ENCODE measurements around the gene SMARCC1. TPM values are rescaled to one million over a fixed set of nuclear protein-coding genes. Genes with fewer than 3 reads are reported as not detected.
A peak's percentile ranks its signal among the peaks of the same experiment; 100 is the strongest.
"Not testable (repeated sequence)": the region's sequence is repeated elsewhere in the genome, so short reads cannot be mapped to it uniquely, and the experiment has no call there.

The SMARCC1 gene
- total RNA-seq, 1 experiment from 2014 or later = 168 TPM

DNA sequence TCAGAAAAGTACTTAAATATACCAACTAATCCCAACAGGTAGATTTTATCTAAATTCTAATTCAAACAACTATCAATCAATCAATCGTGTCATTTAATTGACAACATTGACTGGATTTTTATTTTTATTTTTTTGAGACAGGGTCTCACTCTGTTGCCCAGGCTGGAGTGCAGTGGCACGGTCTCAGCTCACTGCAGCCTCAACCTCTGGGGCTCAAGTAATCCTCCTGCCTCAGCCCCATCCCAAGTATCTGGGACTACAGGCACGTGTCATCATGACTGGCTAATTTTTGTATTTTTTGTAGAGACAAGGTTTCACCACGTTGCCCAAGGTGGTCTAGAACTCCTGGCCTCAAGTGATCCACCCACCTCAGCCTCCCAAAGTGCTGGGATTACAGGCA is 64.2 kb downstream of the SMARCC1 start:
- H3K9me2 ChIP-seq (ENCODE audit: insufficient read depth); ATAC-seq; H3K4me2 ChIP-seq (ENCODE audit: low read length); H3K4me3 ChIP-seq (replicated peaks in 1 of 2; ENCODE audit: low read depth in 1 of 2, low read length in 2 of 2); H3K9me3 ChIP-seq (ENCODE audit: control insufficient read depth in 1 of 2, insufficient read depth in 1 of 2, low read depth in 1 of 2, low read length in 2 of 2); H3K27ac ChIP-seq (ENCODE audit: low read depth, low read length); CTCF ChIA-PET; H4K20me1 ChIP-seq (ENCODE audit: insufficient read depth); BruUV-seq (replicated peaks); H3K27me3 ChIP-seq (ENCODE audit: insufficient read depth, low read length); H3K9ac ChIP-seq (ENCODE audit: low read length); POLR2A ChIA-PET; DNase-seq (ENCODE audit: low read depth, low spot score); H2AFZ ChIP-seq (ENCODE audit: low read depth, low read length, poor library complexity, severe bottlenecking); intact Hi-C loops (cut with micrococcal nuclease): not testable (repeated sequence)
- RAD21 ChIA-PET (ENCODE audit: low non-redundant PET in 1 of 2, low total read pairs in 2 of 2, uncharacterized antibody in 2 of 2, unreplicated experiment in 2 of 2) = interaction anchor here in 1 of 2 experiments (0.7 kb wide), 1 partner anchor 85 kb away, joined by 7 read pairs; no protein-coding TSS in a partner anchor
- H3K4me1 ChIP-seq (ENCODE audit: control insufficient read depth in 1 of 2, insufficient read depth in 2 of 2, low read length in 2 of 2) = peaks cover 8 to 26% of the 10 kb centered on the region in 2 experiments; a peak in 3 of 4 replicates
- H3K79me2 ChIP-seq (ENCODE audit: insufficient read depth, low read length) = peaks cover 61% of the 10 kb centered on the region
- peaks cover 5 to 22% of the 10 kb centered on the region in 2 experiments; a peak in 3 of 4 replicates for H3K36me3 ChIP-seq (ENCODE audit: control insufficient read depth in 1 of 2, insufficient read depth in 2 of 2, low read length in 2 of 2)

DNA sequence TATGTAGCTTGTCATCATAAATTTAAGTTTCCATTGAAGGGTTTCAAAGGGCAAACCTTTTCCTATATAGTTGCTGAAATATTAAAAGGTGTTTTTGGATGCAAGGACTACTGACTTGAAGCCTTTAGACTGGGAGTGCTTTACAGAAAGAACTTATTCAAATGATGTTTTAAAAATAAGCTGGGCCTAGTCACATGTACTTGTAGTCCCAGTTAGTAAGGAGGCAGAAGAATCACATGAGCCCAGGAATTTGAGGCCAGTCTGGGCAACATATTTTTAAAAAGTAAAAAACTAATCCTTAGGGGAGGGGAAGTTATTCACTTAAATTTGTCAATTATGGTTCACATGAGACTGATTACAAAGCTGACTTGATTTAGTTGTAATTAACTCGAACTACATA is 65.0 kb downstream of the SMARCC1 start:
- no peak for TF ChIP-seq EZH2 (IDR thresholded peaks at IDR 0.05)
- H3K9me2 ChIP-seq (ENCODE audit: insufficient read depth) = no peaks in the 10 kb centered on the region
- H4K20me1 ChIP-seq (ENCODE audit: insufficient read depth) = no peaks in the 10 kb centered on the region
- ATAC-seq (no peak), DNase-seq (ENCODE audit: low read depth, low spot score) (no peak)
- no peak overlapping the region for H3K27ac ChIP-seq (ENCODE audit: low read depth, low read length)
- H3K9me3 ChIP-seq (ENCODE audit: control insufficient read depth in 1 of 2, insufficient read depth in 1 of 2, low read depth in 1 of 2, low read length in 2 of 2) = no peaks in the 10 kb centered on the region
- H2AFZ ChIP-seq (ENCODE audit: low read depth, low read length, poor library complexity, severe bottlenecking) = no peak overlapping the region
- no peak overlapping the region for H3K9ac ChIP-seq (ENCODE audit: low read length)
- H3K36me3 ChIP-seq (ENCODE audit: control insufficient read depth in 1 of 2, insufficient read depth in 2 of 2, low read length in 2 of 2) = peaks cover 8 to 25% of the 10 kb centered on the region in 2 experiments; a peak in 3 of 4 replicates
- no TSS peak for BruUV-seq (replicated peaks)
- peaks cover 8 to 26% of the 10 kb centered on the region in 2 experiments; a peak in 3 of 4 replicates for H3K4me1 ChIP-seq (ENCODE audit: control insufficient read depth in 1 of 2, insufficient read depth in 2 of 2, low read length in 2 of 2)
- intact Hi-C loops (cut with micrococcal nuclease) = no loop called here
- H3K4me3 ChIP-seq (replicated peaks in 1 of 2; ENCODE audit: low read depth in 1 of 2, low read length in 2 of 2) = no peak overlapping the region
- ChIA-PET CTCF (no interaction called here), RAD21 (ENCODE audit: low non-redundant PET in 1 of 2, low total read pairs in 2 of 2, uncharacterized antibody in 2 of 2, unreplicated experiment in 2 of 2) (no interaction called here), POLR2A (no interaction called here)
- peak overlapping the region; percentile 38 for H3K4me2 ChIP-seq (ENCODE audit: low read length)
- H3K79me2 ChIP-seq (ENCODE audit: insufficient read depth, low read length) = peaks cover 59% of the 10 kb centered on the region
- H3K27me3 ChIP-seq (ENCODE audit: insufficient read depth, low read length) = no peaks in the 10 kb centered on the region

DNA sequence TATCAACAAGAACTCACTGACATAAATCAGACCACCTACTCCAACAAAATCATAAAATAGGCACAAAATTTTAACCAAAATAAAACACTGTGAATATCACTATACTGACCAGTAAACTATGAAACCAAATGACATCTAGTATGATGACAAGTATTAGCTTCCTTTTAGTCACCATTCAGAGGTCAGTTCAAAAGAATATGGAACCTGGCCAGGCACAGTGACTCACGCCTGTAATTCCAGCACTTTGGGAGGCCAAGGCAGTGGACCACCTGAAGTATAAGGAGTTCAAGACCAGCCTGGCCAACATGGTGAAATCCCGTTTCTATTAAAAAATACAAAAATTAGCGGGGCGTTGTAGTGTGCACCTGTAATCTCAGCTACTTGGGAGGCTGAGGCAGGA is 65.8 kb downstream of the SMARCC1 start:
- intact Hi-C loops (cut with micrococcal nuclease) = no loop called here
- no peak overlapping the region for H3K27ac ChIP-seq (ENCODE audit: low read depth, low read length)
- POLR2A ChIA-PET = no interaction called here
- CTCF ChIA-PET = no interaction called here
- TF ChIP-seq POLR2A (IDR thresholded peaks at IDR 0.05; ENCODE audit: borderline replicate concordance, extremely low read depth, insufficient read depth, insufficient read length) (no peak), SIN3A (IDR thresholded peaks at IDR 0.05; ENCODE audit: low read depth) (no peak), RAD21 (IDR thresholded peaks at IDR 0.05; ENCODE audit: low read depth) (no peak), POLR2AphosphoS5 (IDR thresholded peaks at IDR 0.05; ENCODE audit: low read depth, low read length) (no peak), CBX3 (IDR thresholded peaks at IDR 0.05; ENCODE audit: low read depth) (peak; percentile 68), YY1 (IDR thresholded peaks at IDR 0.05; ENCODE audit: extremely low read depth, insufficient replicate concordance, low read depth, low read length) (no peak), FOSL1 (IDR thresholded peaks at IDR 0.05; ENCODE audit: low read depth) (peak; percentile 84), JUND (IDR thresholded peaks at IDR 0.05) (peak; percentile 77), CEBPB (IDR thresholded peaks at IDR 0.05; ENCODE audit: low read depth) (0 out of 2 replicates have a peak, but pooled peaks have one; percentile 38), SP1 (IDR thresholded peaks at IDR 0.05; ENCODE audit: low read depth) (peak; percentile 53)
- TF ChIP-seq, protein P1, sequence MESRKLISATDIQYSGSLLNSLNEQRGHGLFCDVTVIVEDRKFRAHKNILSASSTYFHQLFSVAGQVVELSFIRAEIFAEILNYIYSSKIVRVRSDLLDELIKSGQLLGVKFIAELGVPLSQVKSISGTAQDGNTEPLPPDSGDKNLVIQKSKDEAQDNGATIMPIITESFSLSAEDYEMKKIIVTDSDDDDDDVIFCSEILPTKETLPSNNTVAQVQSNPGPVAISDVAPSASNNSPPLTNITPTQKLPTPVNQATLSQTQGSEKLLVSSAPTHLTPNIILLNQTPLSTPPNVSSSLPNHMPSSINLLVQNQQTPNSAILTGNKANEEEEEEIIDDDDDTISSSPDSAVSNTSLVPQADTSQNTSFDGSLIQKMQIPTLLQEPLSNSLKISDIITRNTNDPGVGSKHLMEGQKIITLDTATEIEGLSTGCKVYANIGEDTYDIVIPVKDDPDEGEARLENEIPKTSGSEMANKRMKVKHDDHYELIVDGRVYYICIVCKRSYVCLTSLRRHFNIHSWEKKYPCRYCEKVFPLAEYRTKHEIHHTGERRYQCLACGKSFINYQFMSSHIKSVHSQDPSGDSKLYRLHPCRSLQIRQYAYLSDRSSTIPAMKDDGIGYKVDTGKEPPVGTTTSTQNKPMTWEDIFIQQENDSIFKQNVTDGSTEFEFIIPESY (IDR thresholded peaks at IDR 0.05; ENCODE audit: extremely low read depth, insufficient replicate concordance, low read length) = no peak
- no peaks in the 10 kb centered on the region for H3K9me3 ChIP-seq (ENCODE audit: control insufficient read depth in 1 of 2, insufficient read depth in 1 of 2, low read depth in 1 of 2, low read length in 2 of 2)
- no peaks in the 10 kb centered on the region for H4K20me1 ChIP-seq (ENCODE audit: insufficient read depth)
- H3K9ac ChIP-seq (ENCODE audit: low read length) = no peak overlapping the region
- DNase-seq (ENCODE audit: low read depth, low spot score) = peak; percentile 57
- peaks cover 8 to 26% of the 10 kb centered on the region in 2 experiments; a peak in 3 of 4 replicates for H3K4me1 ChIP-seq (ENCODE audit: control insufficient read depth in 1 of 2, insufficient read depth in 2 of 2, low read length in 2 of 2)
- H3K4me2 ChIP-seq (ENCODE audit: low read length) = peak overlapping the region; percentile 38
- no peak overlapping the region for H3K4me3 ChIP-seq (replicated peaks in 1 of 2; ENCODE audit: low read depth in 1 of 2, low read length in 2 of 2)
- no TSS peak for BruUV-seq (replicated peaks)
- peaks cover 13 to 30% of the 10 kb centered on the region in 2 experiments; a peak in 3 of 4 replicates for H3K36me3 ChIP-seq (ENCODE audit: control insufficient read depth in 1 of 2, insufficient read depth in 2 of 2, low read length in 2 of 2)
- RAD21 ChIA-PET (ENCODE audit: low non-redundant PET in 1 of 2, low total read pairs in 2 of 2, uncharacterized antibody in 2 of 2, unreplicated experiment in 2 of 2) = no interaction called here
- peaks cover 63% of the 10 kb centered on the region for H3K79me2 ChIP-seq (ENCODE audit: insufficient read depth, low read length)
- no peaks in the 10 kb centered on the region for H3K27me3 ChIP-seq (ENCODE audit: insufficient read depth, low read length)
- no peaks in the 10 kb centered on the region for H3K9me2 ChIP-seq (ENCODE audit: insufficient read depth)
- ATAC-seq = peak; percentile 78
- no peak overlapping the region for H2AFZ ChIP-seq (ENCODE audit: low read depth, low read length, poor library complexity, severe bottlenecking)
